Ectodermal cell (in vitro differentiated cells): ENCODE data around the gene SNUPN.
"Not testable (repeated sequence)": the region's sequence is repeated elsewhere in the genome, so short reads cannot be mapped to it uniquely, and the experiment has no call there.

Experiments
- H3K27ac ChIP-seq: 2 replicates; pipeline ENCODE4 v1.7.0; 2013; ENCODE audit warnings: mild to moderate bottlenecking, low read depth, low read length; ENCODE audit not compliant: insufficient read depth, poor library complexity, severe bottlenecking
- H3K27me3 ChIP-seq: 2 replicates; pipeline ENCODE4 v1.7.0; 2013; ENCODE audit warnings: mild to moderate bottlenecking, low read length; ENCODE audit not compliant: insufficient read depth, control insufficient read depth, poor library complexity, severe bottlenecking
- H3K36me3 ChIP-seq: one replicate; pipeline ENCODE4 v1.7.0; 2013; ENCODE audit warnings: low read length; ENCODE audit not compliant: control insufficient read depth, insufficient read depth
- H3K4me1 ChIP-seq: one replicate; pipeline ENCODE4 v1.7.0; 2013; ENCODE audit warnings: low read length; ENCODE audit not compliant: control insufficient read depth, insufficient read depth
- H3K4me3 ChIP-seq: 2 replicates; pipeline ENCODE4 v1.7.0; 2013; ENCODE audit warnings: low read depth, low read length, control low read depth; ENCODE audit not compliant: insufficient read depth
- H3K9me3 ChIP-seq: 2 replicates; pipeline ENCODE4 v1.7.0; 2013; ENCODE audit warnings: mild to moderate bottlenecking, low read length, moderate library complexity; ENCODE audit not compliant: control insufficient read depth
- WGBS, 2 experiments: methylation state at CpG; one replicate each; pipeline ENCODE4 v1.1.7; 2013; ENCODE audit warnings: missing lambda C conversion rate in 2 of 2; 5-methylcytosine and 5-hydroxymethylcytosine counted together

SNUPN gene

DNA sequence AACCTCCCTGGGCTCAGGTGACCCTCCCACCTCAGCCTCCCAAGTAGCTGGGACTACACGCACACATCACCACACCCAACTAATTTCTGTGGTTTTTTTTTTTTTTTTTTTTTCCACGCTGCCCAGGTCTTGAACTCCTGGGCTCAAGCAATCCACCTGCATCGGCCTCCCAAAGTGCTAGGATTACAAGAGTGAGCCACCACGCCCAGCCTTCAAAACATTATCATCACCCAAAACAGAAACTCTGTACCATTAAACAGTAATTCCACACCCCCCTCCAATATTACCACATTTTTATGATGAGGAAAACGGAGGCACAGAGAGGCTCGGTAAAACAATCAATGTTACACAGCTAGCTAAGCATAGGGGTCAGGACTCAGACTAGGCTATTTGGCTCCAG is 10.5 kb upstream of the SNUPN start:
- Histone ChIP-seq H3K27me3 (no peaks in the 10 kb centered on the region), H3K36me3 (no peaks in the 10 kb centered on the region), H3K27ac (no peak overlapping the region), H3K4me3 (no peak overlapping the region), H3K4me1 (no peaks in the 10 kb centered on the region), H3K9me3 (no peaks in the 10 kb centered on the region)
- WGBS, 2 experiments: 88 to 96% methylated on average over 6 of the region's 6 CpGs

DNA sequence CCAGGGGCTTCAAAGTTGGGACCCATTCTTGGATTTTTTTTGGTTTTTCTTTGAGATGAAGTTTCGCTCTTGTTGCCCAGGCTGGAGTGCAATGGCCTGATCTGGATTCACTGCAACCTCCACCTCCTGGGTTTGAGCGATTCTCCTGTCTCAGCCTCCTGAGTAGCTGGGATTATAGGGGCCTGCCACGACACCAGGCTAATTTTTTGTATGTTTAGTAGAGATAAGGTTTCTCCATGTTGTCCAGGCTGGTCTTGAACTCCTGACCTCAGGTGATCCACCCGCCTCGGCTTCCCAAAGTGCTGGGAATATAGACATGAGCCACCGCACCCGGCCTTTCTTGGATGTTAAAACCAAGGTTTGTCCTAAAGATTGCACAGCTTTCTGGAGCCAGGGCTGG is 8.4 kb upstream of the SNUPN start:
- not testable (repeated sequence) for H3K27ac ChIP-seq, H3K4me1 ChIP-seq, H3K9me3 ChIP-seq, H3K36me3 ChIP-seq, H3K4me3 ChIP-seq, H3K27me3 ChIP-seq
- WGBS, 2 experiments: 92 to 94% methylated on average over 7 of the region's 7 CpGs

DNA sequence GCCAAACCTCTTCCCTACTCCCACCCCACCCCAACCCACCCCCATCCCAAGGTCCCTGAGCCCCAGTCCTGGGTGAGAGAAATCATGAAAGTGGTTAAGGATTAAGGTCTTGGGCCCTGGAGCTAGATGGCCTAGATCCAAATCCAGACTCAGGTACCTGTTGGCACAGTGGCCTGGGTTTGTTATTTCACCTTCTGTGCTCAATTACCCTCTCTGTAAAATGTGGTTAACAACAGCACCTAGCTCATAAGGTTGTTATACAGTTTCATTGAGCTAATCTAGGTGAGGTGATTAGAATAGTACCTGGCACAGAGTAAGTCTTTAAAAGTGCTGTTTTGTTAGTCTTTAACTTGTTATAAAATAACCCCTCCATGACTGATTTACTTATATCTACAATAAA is 6.4 kb upstream of the SNUPN start:
- H3K9me3 ChIP-seq: no peaks in the 10 kb centered on the region
- no peaks in the 10 kb centered on the region for H3K27me3 ChIP-seq
- H3K36me3 ChIP-seq: no peaks in the 10 kb centered on the region
- H3K27ac ChIP-seq: no peak overlapping the region
- no peaks in the 10 kb centered on the region for H3K4me1 ChIP-seq
- H3K4me3 ChIP-seq: no peak overlapping the region

DNA sequence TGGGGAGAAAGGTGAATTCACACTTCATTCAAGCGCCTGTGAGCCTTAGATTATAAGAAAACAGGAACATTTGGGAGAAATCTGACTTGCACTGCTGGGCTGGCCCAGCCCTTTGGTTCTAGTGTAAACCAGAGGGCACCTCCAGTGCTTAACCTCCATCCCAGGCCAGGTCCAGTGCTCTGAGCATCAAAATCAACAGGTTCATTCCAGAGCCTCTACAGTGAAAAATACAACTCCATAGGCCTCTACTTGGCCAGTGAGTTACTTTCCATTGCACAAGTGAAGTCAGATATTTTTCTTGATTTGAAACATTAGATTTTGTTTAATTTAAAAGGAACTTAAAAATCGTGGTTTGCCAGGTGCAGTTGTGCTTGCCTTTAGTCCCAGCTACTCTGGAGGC is 3.0 kb downstream of the SNUPN start:
- no peaks in the 10 kb centered on the region for H3K9me3 ChIP-seq
- no peak overlapping the region for H3K27ac ChIP-seq
- H3K4me1 ChIP-seq: no peaks in the 10 kb centered on the region
- no peak overlapping the region for H3K4me3 ChIP-seq
- WGBS, 2 experiments: 93 to 94% methylated on average over 2 of the region's 2 CpGs
- H3K36me3 ChIP-seq: no peaks in the 10 kb centered on the region
- no peaks in the 10 kb centered on the region for H3K27me3 ChIP-seq

DNA sequence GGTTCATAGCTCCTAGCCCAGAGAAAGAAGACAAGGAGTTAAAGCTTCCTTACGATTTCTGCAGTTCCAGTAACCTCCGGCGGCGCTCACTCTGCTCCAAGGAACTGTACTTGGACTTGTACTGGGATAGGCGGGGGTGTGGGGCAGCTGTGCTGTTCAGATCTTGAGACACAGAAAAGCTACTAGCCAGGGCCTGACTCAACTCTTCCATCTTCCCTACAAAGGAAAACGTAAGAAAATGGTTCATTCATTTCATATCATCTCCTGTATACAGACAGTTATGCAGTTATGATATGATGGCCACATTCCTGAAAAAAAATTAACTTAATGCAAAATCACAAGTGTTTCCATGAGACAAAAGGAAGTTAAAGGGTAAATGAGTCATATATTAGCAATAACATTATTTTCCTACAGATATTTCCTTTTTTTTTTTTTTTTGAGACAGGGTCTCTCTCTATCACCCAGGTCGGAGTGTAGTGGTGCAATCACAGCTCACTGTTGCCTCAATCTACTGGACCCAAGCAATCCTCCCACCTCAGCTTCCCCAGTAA is 4.6 kb downstream of the SNUPN start:
- no peaks in the 10 kb centered on the region for H3K27me3 ChIP-seq
- H3K4me3 ChIP-seq: no peak overlapping the region
- no peak overlapping the region for H3K27ac ChIP-seq
- H3K9me3 ChIP-seq: no peaks in the 10 kb centered on the region
- no peaks in the 10 kb centered on the region for H3K4me1 ChIP-seq
- H3K36me3 ChIP-seq: peaks cover 5% of the 10 kb centered on the region
- WGBS, 2 experiments: 94 to 97% methylated on average over 6 to 7 of the region's 7 CpGs

DNA sequence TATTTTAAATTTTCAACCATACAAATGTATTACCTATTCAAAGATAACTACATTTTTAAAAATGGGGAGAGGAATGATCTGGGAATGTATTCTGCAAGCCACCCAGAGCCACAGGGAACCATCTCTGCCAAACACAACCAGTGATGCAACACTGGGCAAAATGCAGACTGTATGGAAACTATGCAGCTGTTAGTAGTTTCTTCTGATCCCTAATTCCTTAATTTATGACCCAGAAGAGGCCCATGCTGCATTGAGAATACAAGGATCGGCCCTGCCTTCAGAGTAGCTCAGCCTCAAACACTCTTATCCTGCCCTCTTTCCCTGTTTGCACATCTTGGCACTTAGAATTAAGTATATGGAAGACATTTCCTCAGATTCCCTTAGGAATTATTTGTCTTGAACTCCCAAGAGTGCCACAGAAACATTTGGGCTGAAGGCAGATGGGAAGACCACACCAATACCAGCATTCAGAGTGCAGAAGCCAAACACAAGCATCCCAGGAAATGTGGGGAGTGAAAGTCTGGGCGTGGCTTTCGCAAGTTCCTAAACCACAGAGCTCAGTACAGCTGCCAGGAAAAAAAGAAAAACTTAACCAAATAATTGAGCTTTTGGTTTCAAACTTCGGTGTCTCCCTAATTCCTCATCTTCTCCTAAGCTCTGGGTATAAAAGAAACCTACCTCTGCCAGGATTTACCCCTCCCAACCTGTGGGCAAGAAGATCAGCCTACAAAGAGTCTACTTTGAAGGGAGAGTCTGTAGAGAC is 5.3 kb downstream of the SNUPN start:
- Histone ChIP-seq H3K27me3 (no peaks in the 10 kb centered on the region), H3K9me3 (no peaks in the 10 kb centered on the region), H3K4me3 (no peak overlapping the region), H3K27ac (no peak overlapping the region), H3K4me1 (no peaks in the 10 kb centered on the region), H3K36me3 (peaks cover 8% of the 10 kb centered on the region)
- WGBS, 2 experiments: 94 to 98% methylated on average over 4 of the region's 4 CpGs

DNA sequence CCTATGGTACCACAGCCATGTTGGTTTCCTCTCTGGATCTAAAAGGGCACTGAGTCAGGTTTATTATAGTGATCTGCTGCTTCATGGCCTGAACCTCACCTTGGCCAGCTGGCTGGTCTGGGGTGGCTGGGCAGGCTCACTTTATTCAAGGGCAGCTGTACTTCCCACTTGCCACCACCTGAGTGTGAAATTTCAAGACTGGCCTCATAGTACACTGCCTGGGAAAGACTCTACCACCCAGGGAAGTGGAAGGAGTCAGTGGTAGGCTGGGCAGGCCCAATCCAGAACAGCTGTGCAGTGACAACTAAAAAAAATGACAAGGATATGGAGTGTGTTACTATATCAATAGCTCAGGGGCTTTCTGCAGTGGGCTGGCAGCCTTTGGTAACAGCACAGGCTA is 8.8 kb downstream of the SNUPN start:
- no peaks in the 10 kb centered on the region for H3K27me3 ChIP-seq
- no peak overlapping the region for H3K27ac ChIP-seq
- no peaks in the 10 kb centered on the region for H3K4me1 ChIP-seq
- no peaks in the 10 kb centered on the region for H3K9me3 ChIP-seq
- peaks cover 8% of the 10 kb centered on the region for H3K36me3 ChIP-seq
- H3K4me3 ChIP-seq: no peak overlapping the region

DNA sequence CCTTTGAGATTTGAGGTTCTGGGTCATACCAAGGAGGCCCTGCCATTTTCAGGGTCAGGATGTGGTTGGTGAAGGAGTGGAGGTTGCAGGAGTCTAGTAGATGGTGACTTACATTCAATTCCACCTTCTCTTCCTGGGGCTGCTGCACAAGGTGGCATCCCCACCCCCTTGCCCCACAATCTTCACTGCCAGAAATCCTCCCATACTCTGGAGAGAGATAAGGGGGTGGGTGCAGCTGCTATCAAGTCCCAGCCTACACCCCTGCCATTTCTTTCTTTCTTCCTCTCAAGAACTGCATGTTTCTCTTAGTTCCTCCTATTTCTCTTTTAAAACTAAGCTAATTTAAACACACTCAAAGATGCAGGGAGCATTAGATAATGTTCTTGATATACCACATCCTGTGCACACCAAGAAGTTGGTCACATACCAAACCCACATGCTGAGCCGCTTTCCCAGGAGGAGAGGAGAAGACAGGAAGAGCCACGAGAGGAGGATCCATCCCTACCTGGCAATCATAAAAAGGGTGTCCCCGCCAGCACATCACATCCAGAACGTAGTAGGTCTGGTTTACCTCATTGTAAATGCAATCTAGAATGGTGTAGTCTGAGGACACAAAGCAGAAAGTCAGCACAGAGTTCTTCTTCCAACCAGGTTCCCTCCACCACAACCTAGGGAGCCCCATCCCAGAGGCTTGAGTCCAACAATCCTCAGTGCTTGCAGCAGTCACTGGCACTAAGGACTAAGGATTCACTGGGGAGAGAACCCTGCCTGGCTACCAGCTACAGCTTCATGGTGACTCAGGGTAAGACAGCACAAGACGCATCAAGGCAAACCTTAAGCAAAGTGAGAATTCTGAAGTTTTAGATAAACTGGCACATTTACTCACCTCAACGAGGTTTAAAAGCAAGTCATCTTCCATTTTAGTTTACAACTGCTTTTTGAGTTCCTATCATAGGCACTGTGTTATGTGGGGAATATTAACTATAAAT is 18.5 kb downstream of the SNUPN start:
- 88 to 94% methylated on average over 6 of the region's 6 CpGs for whole genome bisulfite sequencing, 2 experiments
- peaks cover 16% of the 10 kb centered on the region for H3K36me3 ChIP-seq
- no peaks in the 10 kb centered on the region for H3K27me3 ChIP-seq

DNA sequence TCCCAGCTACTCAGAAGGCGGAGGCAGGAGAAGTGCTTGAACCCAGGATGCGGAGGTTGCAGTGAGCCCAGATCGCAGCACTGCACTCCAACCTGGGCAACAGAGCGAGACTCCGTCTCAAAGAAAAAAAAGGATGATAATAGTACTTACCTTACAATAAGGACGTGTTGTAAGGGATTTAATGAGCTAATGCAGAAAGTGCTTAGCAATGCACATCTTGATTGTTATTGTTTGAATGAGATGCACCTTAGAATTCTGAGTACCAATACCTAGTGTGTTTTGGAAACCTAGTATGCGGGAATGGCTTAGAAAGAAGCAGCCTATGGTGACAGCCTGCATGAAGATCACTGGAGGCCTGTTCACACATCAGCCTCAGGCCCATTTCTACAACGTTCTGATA is 19.5 kb downstream of the SNUPN start:
- Histone ChIP-seq H3K27me3 (no peaks in the 10 kb centered on the region), H3K27ac (no peak overlapping the region), H3K4me1 (no peaks in the 10 kb centered on the region), H3K4me3 (no peak overlapping the region), H3K36me3 (peaks cover 16% of the 10 kb centered on the region), H3K9me3 (no peaks in the 10 kb centered on the region)
- 92 to 93% methylated on average over 8 of the region's 8 CpGs for WGBS, 2 experiments

More for the DNA sequence above, 18.5 kb downstream of the SNUPN start:
- Histone ChIP-seq H3K4me3 (no peak overlapping the region), H3K4me1 (no peaks in the 10 kb centered on the region), H3K9me3 (no peaks in the 10 kb centered on the region), H3K27ac (no peak overlapping the region)

DNA sequence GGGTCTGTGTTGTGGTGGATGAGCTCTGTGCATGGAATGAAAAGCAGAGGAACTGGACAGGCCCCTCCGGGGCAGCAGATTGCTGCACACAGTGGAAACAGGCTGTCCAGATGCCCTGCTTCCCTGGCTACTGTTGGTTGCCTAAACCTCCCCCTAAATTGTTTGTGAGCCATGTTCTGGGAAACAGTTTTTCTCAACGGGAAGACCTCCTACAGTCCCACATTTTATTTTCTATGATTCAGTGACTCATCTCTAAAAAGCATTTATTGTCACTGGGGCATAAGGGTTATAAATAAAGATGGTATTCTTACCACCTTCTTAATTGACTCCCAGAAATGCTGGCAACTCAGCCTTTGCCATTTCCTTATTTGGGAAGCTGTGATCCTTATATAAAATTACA is 26.1 kb downstream of the SNUPN start:
- no peaks in the 10 kb centered on the region for H3K27me3 ChIP-seq
- H3K36me3 ChIP-seq: peaks cover 5% of the 10 kb centered on the region
- H3K9me3 ChIP-seq: no peaks in the 10 kb centered on the region
- no peak overlapping the region for H3K27ac ChIP-seq
- 89 to 96% methylated on average over 1 to 2 of the region's 2 CpGs for WGBS, 2 experiments
- no peak overlapping the region for H3K4me3 ChIP-seq
- H3K4me1 ChIP-seq: no peaks in the 10 kb centered on the region
